ENCODE measurements around the gene VAX1.
"Not testable (repeated sequence)": the region's sequence is repeated elsewhere in the genome, so short reads cannot be mapped to it uniquely, and the experiment has no call there.

Gene VAX1, protein sequence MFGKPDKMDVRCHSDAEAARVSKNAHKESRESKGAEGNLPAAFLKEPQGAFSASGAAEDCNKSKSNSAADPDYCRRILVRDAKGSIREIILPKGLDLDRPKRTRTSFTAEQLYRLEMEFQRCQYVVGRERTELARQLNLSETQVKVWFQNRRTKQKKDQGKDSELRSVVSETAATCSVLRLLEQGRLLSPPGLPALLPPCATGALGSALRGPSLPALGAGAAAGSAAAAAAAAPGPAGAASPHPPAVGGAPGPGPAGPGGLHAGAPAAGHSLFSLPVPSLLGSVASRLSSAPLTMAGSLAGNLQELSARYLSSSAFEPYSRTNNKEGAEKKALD
- long read RNA-seq, donor 1, result 0 reads
- long read RNA-seq, donor 2, result 0 reads
- long read RNA-seq, donor 3, result 0 reads
- long read RNA-seq, donor 4, result 0 reads
- long read RNA-seq, donor 5, result 0 reads
- long read RNA-seq, donor 6, result 0 reads
- long read RNA-seq, donor 7, result 0 reads
- long read RNA-seq, donor 8, result 0 reads

DNA sequence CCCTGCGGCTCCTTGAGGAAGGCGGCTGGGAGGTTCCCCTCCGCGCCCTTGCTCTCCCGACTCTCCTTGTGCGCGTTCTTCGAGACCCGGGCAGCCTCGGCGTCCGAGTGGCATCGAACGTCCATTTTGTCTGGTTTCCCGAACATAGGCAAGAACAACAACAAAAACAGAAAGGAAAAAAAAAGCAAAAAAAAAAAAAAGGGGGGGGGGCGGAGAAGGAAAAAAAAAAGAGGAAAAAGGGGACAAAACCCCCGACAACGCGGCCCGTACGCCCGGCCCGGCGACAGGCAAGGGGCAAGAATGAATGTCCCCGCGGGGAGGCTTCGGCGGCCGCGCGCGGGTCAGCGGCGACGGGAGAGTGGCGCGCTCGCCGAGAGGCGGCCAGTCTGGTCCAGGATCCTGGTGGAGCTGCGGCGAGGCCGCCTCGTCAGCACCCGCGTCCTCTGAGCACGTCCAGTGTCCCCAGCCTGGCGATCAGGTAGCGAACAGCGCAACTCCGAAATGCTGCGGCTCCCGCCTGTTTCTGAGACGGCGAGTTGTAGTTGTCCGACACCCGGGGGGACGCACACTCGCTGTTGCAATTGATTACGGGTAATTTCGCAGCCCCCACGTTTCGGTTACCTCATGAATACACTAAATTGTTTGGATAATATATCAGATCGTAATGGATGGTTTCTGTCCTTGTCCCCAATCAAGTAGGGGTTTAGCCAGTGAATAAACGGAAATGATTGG is at the start of gene VAX1:
Gene VAX1, minus strand, starts transcription at position 360 of the 732 bp plus-strand sequence. Its CDS starts 214 bp downstream, at position 146.
- DNase-seq, result peak; percentile 68

DNA sequence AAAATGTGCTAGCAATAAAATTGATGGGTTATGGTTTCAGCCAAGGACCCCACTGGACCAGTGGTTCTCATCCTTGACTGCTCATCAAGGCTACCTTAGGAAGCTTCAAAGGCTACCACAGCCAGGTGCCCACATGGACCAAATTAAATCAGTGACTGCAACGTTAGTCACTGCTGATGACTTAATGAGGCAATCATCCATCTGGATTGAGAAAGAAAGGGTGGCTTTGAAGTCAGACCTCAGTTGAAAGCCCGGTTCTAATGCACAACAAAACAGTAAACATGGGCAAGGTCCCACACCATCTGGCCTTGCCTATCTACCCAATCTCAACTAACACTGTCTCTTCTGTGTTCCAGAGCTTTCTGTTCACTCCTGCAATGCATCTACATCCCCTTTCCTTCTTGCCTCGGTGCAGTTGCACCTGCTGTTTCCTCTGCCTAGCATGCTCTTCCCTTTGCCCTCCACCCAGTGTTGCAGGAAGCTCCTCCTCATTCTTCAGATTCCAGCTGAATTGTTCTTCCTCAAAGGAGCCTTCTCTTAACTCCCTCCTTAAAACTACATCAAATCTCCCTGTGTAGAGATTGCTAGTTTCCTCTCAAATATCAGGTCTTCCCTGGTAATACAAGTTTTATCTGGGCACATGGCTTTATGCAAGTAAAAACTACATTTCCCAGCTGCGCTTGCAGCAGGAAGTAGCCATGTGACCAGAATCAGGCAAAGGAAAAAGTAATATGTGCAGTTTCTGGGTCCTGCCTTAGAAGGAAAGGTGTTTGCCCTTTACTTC is 49.0 kb upstream of the VAX1 start:
- no peak for DNase-seq

DNA sequence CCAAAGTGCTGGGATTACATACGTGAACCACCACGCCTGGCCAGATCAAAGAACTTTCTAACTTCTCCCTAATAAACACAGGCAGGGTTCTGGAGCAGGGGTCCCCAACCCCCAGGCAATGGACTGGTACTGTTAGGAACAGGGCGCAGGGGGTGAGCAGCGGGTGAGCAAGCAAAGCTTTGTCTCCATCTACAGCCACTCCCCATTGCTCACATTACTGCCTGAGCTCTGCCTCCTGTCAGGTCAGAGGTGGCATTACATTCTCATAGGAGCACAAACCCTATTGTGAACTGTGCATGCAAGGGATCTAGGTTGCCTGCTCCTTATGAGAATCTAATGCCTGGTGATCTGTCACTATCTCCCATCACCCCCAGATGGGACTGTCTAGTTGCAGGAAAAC is 47.7 kb upstream of the VAX1 start:
- DNase-seq, result not testable (repeated sequence)

DNA sequence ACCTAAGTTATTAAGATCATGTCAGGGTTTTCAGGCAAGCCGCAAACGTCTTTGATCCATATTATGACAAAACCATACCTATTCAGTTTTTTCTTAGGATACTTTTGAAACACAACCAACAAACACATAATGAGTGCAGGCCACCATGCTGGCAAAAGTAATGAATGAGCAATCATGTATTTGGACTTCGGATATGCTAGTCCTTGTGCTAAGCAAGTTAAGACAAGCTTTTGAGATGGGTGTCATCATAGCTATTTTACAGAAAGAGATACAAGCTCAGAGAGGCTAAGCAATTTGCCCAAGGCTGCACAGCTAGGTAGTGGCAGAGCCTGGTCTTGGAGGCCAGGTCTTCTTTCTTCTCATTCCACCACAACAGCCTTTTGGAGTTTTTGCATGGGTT is 46.8 kb upstream of the VAX1 start:
- no peak for DNase-seq

DNA sequence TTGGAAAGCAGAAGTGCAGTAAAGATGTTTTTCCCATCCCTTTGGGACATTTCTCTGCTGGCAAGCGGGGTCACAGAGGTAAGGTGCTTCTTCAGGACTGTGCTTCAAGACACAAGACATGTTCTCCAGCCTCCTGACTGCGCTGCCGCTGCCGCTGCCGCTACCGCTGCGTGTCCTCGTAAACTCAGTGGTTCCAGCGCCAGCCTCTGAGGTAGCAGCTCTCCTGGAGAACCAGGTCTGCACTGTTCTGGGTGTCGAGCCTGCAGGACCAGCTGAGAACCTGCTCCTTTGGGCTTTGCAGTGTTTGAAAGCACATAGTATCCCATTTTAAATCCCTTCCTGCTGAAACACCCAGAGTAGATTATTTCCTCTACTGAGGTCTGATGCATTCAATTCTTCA is 46.2 kb upstream of the VAX1 start:
- DNase-seq, result no peak

DNA sequence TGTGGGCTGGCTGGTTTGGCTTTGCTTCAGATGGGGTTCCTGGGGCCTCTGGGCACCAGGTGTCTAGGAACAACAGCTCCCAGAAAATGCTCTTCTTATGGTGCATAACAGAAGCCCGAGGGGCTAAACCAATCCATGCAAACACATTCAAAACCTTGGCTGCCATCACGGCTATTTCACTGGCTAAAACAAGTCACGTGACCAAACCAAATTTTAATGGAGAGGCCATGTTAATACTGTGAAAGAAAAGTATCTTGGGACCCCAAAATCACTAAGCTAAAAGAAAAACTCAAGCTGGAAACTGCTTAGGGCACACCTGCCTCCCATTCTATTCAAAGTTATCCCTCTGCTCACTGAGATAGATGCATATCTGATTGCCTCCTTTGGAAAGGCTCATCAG is 40.1 kb upstream of the VAX1 start:
- no peak for DNase-seq

DNA sequence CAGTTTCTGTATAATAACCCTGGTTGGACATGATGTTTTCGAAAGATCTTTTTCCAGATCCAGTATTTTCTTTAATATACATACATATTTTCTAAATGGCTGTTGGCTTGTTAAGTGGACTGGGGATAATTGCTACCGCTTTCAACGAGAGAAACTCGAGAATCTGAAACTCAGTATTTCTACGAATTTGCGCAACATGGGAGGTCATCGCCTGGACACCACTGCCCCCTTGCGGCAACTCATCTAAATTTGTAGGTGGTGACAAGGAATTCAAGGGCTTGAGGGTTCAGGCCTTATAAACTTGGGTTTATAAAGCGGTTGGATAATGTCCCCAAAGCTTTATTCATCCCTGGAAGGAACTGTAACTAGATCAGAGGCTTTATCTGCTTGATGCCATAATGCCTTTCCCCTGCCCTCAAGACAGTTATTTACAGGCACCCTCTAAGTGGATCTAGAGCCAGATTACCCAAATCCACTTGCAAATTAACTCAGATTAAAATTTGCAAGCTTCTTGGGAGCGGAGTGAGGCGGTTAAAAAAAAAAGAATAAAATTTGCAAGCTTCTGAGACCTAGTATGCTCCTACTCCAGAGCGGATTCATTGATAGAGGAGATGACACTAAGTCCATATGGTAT is 37.9 kb upstream of the VAX1 start:
- no peak for DNase-seq

DNA sequence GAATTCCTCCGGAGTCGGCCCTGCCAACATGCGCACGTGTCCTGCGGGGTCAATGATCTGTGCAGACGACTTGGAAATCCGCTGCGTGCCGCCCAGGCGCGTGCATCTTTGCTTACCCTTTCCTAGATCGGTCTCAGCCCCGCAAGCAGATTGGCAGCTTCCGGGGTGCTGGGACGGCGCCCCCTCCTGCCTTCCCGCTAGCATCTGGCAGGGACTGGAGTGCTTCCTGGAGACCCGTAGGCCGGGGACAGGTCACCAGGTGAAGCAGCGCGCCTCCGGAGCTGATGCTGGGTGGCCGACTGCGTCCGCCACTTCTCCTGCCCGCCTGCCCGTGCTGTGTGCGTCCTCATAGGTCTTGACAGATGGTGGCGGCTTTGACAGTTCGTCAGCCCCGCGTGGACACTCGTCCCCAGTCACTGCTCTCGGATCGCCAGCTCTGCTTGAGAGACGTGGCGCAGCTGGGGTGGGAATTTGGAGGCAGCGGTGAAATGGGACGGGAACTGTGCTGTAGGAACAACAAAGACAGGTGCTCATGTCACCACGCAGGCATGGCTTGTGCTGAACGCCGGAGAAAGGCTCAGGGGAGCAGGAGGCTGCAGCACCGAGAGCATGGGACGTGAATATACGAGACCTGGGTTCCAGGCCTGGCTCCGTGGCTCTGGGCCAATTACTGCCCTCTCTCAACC is 37.3 kb upstream of the VAX1 start:
- peak; percentile 78 for DNase-seq

DNA sequence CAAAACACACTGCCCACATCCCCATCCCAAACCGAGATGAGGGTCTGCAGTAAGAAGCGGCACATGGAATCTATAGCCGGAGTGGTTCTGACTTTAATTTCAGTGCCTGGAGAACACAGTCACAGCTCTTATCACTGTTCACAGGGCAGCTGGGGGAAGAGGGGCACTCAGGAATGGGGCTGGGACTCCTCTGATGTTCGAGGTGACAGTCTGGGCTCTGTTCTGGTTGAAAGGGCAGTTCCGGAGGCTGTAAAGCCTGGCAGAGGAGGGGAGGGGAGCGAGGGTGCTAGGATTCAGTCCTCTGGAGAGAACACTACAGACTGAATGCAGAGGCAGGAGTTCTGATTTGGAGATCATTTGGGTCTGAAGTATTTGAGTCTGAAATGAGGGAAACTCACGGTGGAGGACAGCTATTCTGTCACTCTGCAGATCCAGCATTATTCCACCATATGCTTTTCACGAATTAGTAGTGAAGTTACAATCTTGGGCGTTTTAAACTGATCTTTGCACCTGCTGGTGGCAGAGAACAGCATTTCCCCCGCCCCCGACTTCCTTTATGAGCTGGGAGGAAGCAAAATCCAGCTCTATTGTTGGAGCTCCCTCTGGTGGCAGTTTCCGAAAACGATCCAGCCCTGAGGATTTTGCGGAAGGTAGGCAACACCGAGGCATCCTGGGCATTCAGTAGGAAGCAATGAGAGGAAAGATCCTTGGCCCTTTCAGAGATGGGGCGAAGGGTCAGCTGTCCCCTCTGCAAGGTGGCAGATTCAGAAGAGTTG is 36.6 kb upstream of the VAX1 start:
- DNase-seq, result peak; percentile 78

DNA sequence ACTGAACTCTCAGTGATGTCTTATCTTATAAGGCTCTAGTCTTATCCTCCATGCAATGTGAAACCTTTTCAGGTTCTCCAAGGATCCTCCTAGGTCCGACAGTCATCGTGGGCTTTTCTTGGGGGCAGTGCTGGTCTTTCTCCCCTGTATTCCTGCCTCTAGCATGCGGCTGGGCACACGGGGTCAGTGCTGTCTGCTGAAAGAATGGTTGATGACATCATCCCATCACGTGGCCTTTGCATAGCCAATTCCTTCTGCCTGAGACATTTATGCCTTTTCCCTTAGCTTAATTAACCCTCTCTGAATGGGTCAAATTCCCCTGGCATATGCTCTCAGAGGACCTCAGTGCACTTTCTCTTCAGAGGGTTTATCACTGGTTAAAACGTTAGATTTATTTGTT is 32.2 kb upstream of the VAX1 start:
- no peak for DNase-seq

DNA sequence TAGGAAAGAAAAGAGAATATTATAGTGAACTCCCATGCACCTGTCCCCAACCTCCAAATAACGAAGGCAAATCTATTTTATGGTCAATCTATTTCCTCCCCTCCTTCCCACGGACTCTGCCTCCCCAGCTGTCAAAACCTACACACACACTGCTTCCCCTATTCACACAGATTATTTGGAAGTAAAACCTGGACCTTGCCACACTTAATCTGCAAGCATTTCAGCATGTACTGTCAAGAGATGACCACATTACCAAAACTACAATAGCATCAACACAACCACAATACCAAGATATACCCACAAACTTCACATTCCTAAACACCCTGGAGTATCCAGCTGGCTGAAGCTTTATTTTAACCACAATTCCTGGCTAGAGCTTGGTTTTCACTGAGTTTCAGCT is 31.4 kb upstream of the VAX1 start:
- no peak for DNase-seq

DNA sequence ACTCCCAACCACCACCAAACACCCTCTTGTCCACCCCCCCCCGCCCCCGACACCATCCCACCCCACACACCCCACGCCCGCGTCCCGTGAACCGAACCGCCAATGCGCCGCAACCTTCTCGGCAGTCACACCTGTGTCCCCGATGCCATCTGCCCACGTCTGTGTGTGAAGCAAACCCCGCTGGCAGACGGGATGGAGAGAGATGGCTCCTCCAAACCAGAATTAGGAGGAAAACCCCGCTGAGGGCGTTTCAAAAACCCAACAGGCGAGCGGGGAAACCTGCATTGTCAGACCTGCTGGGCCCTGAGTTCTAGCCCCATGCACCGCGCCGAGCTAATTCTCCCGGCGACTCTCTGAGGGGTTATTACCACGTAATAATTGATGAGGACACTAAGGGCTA is 30.7 kb upstream of the VAX1 start:
- DNase-seq, result no peak

DNA sequence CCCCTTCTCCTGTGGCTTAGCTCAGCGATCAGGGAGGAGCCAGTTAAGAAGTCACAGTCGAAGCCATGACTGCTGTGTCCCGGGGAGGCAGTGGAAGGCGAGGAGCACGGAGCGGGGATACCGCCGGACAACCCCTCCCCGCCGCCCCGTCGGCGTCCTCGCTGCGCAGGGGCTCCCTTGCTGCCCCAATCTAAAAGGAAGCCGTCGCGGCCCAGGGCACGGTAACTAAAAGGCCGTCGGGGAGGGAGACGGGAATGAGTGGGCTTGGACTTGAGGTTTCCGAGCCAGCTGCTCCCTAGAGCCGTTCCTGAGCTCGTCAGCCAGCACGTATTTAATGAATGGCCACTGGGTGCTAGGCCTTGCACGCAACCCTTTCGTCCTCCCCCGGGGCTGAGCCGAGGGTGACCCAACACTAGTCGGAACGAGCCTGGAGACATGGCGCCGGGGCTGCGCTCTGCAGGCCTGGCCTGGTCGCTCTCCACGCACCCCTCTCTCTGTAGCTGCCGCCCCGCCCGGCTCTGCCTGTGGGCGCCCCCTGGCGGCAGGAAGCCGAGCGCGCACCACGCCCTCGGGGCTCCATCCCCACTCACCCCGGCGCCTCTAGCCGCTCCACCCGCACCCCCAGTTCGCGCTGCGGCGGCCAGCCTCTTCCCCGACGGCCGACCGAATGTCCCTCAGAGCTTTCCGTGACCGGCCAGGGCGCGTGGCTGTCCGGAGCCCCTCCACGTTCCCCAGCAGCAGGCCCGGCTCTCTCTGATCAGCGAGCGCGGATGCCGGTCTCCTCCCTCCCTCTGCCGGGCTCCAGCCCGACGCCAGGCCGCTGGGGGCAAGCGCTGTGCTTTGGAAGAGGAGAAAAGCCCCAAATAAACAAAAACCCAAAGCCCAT is 30.0 kb upstream of the VAX1 start:
- peak; percentile 90 for DNase-seq

DNA sequence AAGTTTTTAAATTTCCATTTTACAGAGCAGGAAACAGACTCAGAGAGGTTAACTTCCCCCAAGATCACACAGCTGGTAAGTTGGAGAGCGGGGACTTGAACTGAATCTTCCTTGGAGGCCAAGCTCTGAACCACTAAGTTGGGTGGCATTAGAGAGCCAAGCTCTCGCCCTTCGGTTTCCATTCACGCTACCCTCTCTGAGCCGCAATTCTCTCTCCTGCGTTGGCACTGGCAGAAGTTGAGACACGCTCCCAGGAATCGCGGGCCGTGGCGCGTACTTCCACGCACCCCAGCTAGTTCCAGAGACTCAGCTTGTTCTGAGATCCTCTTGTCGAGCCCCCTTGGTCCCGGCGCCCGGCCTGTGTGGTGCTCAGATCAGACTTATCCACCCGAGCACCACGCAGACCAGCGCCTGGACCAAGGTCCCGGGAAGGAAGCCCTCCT is 29.3 kb upstream of the VAX1 start:
- DNase-seq, result no peak

DNA sequence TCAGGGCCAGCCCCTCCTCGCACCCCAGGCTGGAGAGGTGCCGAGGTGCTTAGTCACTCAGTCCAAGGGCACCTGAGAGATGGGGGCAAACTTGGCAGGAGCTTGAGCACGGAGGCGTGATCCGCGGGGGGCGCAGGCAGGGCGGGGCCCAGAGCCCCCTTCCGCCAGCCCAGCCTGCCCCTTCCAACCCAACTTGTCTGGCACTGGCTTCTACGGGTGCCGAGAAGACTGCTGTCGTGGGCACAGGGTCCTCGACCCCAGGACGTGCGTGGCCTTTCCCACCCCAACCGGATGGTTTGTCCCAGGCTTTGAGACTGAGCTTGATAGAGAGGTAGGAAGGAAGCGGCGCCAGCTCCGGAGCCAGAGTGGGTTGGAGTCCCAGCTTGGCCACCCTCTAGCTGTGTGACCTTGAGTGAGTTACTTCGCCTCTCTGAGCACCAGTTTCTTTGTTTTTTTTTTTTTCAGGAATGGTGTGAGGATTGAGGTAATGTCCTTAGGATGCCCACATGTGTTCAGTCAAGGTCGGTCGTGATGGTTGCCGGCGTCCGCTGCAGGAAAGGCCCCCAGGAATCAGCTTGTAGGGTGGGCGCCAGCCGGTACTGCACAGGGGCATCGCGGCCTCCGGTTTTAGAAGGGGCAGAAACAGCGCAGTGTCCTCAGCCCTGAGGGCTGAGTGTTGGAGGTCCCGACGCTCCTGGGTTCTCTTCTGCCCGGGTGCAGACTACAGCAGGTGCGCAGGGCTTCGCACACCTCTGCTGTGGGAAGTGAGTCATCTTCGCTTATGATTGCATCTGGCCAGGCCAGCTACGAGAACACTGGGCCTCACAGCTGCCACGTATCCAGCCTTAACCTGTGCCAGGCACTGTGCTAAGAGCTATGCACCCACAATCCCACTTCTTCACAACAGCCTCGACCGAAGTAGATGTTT is 28.6 kb upstream of the VAX1 start:
- peak; percentile 17 for DNase-seq

DNA sequence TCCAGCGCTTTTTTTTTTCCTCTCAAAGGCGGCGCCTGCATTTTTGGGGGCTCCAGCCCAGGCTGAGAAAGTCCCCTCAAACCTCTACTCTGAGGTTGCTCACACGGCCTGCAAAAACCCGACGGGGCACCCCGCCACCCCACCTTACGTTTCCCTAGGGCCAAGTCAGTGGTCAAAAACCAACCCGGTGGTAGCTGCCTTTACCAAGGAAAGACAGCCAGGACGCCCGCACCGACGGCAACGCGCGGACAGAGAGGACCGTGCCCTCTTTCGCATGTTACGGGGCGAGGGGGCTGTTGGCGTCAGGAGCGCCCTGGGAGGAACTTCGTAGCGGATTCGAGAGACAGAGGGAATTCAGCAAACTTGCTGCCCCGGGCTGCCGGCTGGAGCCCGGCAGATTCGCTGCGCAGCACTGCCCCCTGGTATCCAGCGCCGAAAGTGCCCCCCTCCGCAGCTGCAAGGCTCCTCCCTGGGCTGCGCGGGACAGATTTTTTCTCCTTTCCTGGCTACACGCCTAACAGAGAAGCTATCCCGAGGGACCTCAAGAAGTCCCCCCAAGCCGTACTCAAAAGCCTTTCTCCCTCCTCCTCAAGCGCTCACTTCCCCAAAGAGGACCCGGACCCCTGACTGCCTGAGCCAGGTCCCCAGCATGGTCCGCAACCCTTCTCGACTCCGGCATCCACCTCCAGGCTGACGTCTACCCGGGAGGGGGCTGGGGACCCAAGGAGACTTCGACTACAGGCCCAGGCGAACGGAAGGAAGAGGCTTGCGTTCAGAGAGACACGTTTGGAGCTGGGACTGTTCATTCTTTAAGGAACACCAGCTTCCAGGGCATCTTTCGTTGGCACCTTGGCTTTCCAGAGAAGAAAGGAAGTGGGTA is 27.7 kb upstream of the VAX1 start:
- peak; percentile 72 for DNase-seq
